Pancreas (tissue), 10 donors: ENCODE measurements around the gene ERVMER34-1. TPM values are rescaled to one million over a fixed set of nuclear protein-coding genes. Genes with fewer than 3 reads are reported as not detected.

Experiments used
- ATAC-seq, 4 donors: fragments of 200-7000 bp; cut with Tn5 transposase; one replicate each; pipeline versions ENCODE4 v1.8.0 to v1.9.1; 2020; ENCODE audit warnings: mild to moderate bottlenecking in 4 of 4, moderate library complexity in 4 of 4
- DNase-seq, 6 donors: peaks; one replicate each; pipeline ENCODE4 v3.0.0-alpha.2; 2020
- FAIRE-seq: peaks from 2 replicates; lab custom pipeline; 2012; peaks lifted over from hg19 to GRCh38; lab: Jason Lieb, UNC
- H3K27ac ChIP-seq, 4 donors: fragments of 200-600 bp; sonication (generic); 1 replicate in 3 of 4; 2 replicates in 1 of 4; pipeline versions ENCODE4 v1.5.0 to v1.8.0; 2020
- H3K27me3 ChIP-seq, 4 donors: fragments of 200-600 bp; one replicate each; pipeline ENCODE4 v1.8.0; 2021
- H3K36me3 ChIP-seq, 3 donors: fragments of 200-600 bp; sonication (generic) in 1 of 3; one replicate each; pipeline versions ENCODE4 v1.5.0 to v1.8.0; 2020 to 2021
- H3K4me1 ChIP-seq, 3 donors: fragments of 200-600 bp; one replicate each; pipeline ENCODE4 v1.8.0; 2021
- H3K4me3 ChIP-seq, 4 donors: fragments of 200-600 bp; sonication (generic) in 2 of 4; one replicate each; pipeline versions ENCODE4 v1.5.0 to v1.8.0; 2020 to 2021
- H3K9me3 ChIP-seq, 4 donors: fragments of 200-600 bp; one replicate each; pipeline ENCODE4 v1.8.0; 2021
- CTCF ChIP-seq, 4 donors: fragments of 200-600 bp; sonication (generic) in 3 of 4; IDR thresholded peaks; one replicate each; pipeline versions ENCODE4 v1.5.0 to v1.8.0; 2021; ENCODE audit warnings: antibody characterized with exemption in 4 of 4
- WGBS, 2 donors: extraction: QIAGEN DNeasy Blood & Tissue Kit; methylation state at CpG; one replicate each; pipeline ENCODE4 v1.1.7; 2013; 5-methylcytosine and 5-hydroxymethylcytosine counted together
- intact Hi-C, 3 donors: fragments of 100-400 bp; cut with DNase I; formaldehyde crosslinking; loops; one replicate each; pipeline versions ENCODE4 v1.11.1 to v1.14.2; 2022
- polyA plus RNA-seq, 2 donors: library from polyadenylated mRNA; stranded (reverse); fragments of 200-250 nt; gene quantifications; one replicate each; pipeline ENCODE4 v1.2.3, GENCODE V29; 2013
- total RNA-seq, 6 donors: library from RNA; stranded (reverse); fragmentation: NEBNext Ultra II Directional in 4 of 6; extraction: Animal tissue kit (Norgen Biotek cat#: 25700) in 4 of 6; gene quantifications; one replicate each; pipeline versions ENCODE4 v1.2.1 to v1.2.4, GENCODE V29; 2021 to 2023
- donor health status: healthy with polysubstance abuse.
- donor health status: DM: no; HTN: no; CAD: no; lungs with moderate emphysema.
- donor health status: DM: no; HTN: no; CAD: no.
- donor health status: control.
- donor health status: control.
- donor health status: Bipolar disorder and iron deficiency.
- donor health status: DM: yes; HTN: yes; CAD: no.
- donor health status: DM: no; HTN: no; CAD: no.
- donor health status: DM: no; HTN: no; CAD: no.
- donor health status: DM: yes; HTN: yes; CAD: no.

The ERVMER34-1 gene
- total and polyA plus RNA-seq, 8 donors, result 0.14 to 1.7 (median 0.29) TPM

GRCh38 chr4:52721968-52722815, 29.0 kb downstream of the ERVMER34-1 start:
- intact Hi-C loops, result no loop called here
- H3K36me3 ChIP-seq, result no peaks in the 10 kb centered on the region
- no peak for TF ChIP-seq CTCF (IDR thresholded peaks at IDR 0.05)
- DNase-seq (peak; percentile 87 to 95 (median 93)), FAIRE-seq (peak; percentile 95), ATAC-seq (peak; percentile 99 to 100 (median 99))
- no peaks in the 10 kb centered on the region for H3K27me3 ChIP-seq
- WGBS, 2 donors, result 0 to 1% methylated on average over 54 to 56 of the region's 56 CpGs
- H3K27ac ChIP-seq, result peak overlapping the region; percentile 77 to 88 (median 80)
- H3K4me3 ChIP-seq, result peak overlapping the region; percentile 66 to 87 (median 78)
- H3K4me1 ChIP-seq, result no peaks in the 10 kb centered on the region
- H3K9me3 ChIP-seq, result no peaks in the 10 kb centered on the region

GRCh38 chr4:52718123-52718522, 33.1 kb downstream of the ERVMER34-1 start:
- DNase-seq (no peak), FAIRE-seq (no peak), ATAC-seq (no peak)
- Histone ChIP-seq H3K9me3 (no peaks in the 10 kb centered on the region), H3K4me3 (no peak overlapping the region), H3K27me3 (no peaks in the 10 kb centered on the region), H3K4me1 (peaks cover 9 to 22% (median 16%) of the 10 kb centered on the region in 3 donors), H3K36me3 (peaks cover 0 to 11% (median 11%) of the 10 kb centered on the region in 3 donors), H3K27ac (no peak overlapping the region)
- 91 to 95% methylated on average over 3 of the region's 3 CpGs for WGBS, 2 donors
- intact Hi-C loops, result no loop called here
- no peak for TF ChIP-seq CTCF (IDR thresholded peaks at IDR 0.05)

- H3K4me1 ChIP-seq, result peaks cover 10 to 22% (median 18%) of the 10 kb centered on the region in 3 donors
- intact Hi-C loops, result no loop called here
- ATAC-seq, result no peak
Observed at GRCh38 chr4:52716364-52717151, 34.7 kb downstream of the ERVMER34-1 start.

GRCh38 chr4:52715914-52716313, 35.3 kb downstream of the ERVMER34-1 start:
- no peak overlapping the region for H3K4me3 ChIP-seq
- no peaks in the 10 kb centered on the region for H3K9me3 ChIP-seq
- ATAC-seq (no peak), FAIRE-seq (no peak), DNase-seq (no peak)
- H3K27me3 ChIP-seq, result no peaks in the 10 kb centered on the region
- 87 to 96% methylated on average over 3 of the region's 3 CpGs for WGBS, 2 donors
- H3K27ac ChIP-seq, result no peak overlapping the region
- intact Hi-C loops, result no loop called here
- no peak for TF ChIP-seq CTCF (IDR thresholded peaks at IDR 0.05)
- peaks cover 10 to 22% (median 18%) of the 10 kb centered on the region in 3 donors for H3K4me1 ChIP-seq
- H3K36me3 ChIP-seq, result peaks cover 0 to 11% (median 11%) of the 10 kb centered on the region in 3 donors

More at GRCh38 chr4:52716364-52717151, 34.7 kb downstream of the ERVMER34-1 start:
- Histone ChIP-seq H3K27ac (no peak overlapping the region), H3K36me3 (peaks cover 0 to 11% (median 11%) of the 10 kb centered on the region in 3 donors), H3K4me3 (no peak overlapping the region), H3K27me3 (no peaks in the 10 kb centered on the region), H3K9me3 (no peaks in the 10 kb centered on the region)
- TF ChIP-seq CTCF (IDR thresholded peaks at IDR 0.05), result no peak
- FAIRE-seq (no peak), DNase-seq (no peak)
- WGBS, 2 donors, result 90% methylated on average over 6 of the region's 6 CpGs
